ENCODE results near the gene APC.
"Not testable (repeated sequence)": the region's sequence is repeated elsewhere in the genome, so short reads cannot be mapped to it uniquely, and the experiment has no call there.

APC gene

GRCh38 chr5:112848116-112848811, 110.6 kb downstream of the APC start:
- H3K27me3 ChIP-seq (ENCODE audit: control insufficient read depth in 1 of 2, insufficient read depth in 2 of 2, low read length in 2 of 2): no peaks in the 10 kb centered on the region
- H3K4me3 ChIP-seq (ENCODE audit: low read length in 2 of 2): no peak overlapping the region
- H3K27ac ChIP-seq (ENCODE audit: low read length): no peak overlapping the region
- H3K9me3 ChIP-seq (ENCODE audit: control insufficient read depth in 2 of 2, low read length in 2 of 2): no peaks in the 10 kb centered on the region
- no peaks in the 10 kb centered on the region for H3K4me1 ChIP-seq (ENCODE audit: control insufficient read depth, insufficient read depth, low read length)
- H3K9ac ChIP-seq (ENCODE audit: low read length in 2 of 2): no peak overlapping the region
- H3K36me3 ChIP-seq (ENCODE audit: control insufficient read depth in 2 of 2, insufficient read depth in 2 of 2, low read length in 2 of 2): no peaks in the 10 kb centered on the region

DNA sequence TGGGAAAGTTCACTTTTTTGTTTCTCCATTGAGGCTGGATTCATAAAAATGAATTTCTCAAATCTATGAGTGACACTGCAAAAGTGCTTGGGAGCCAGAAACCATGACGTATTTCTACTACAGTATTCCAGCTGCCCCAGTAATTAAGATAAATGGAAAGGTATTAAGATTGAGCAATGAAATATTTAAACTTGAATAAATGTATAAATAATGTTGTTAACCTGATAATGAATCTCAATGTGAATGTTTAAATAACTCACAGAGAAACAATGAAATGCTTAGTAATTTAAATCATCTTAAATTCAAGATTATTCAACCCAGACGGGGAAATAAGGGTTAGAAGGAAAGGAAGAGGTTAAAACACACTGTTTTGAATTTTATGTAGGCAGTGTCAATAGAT, 112.2 kb downstream of the APC start:
- H3K4me1 ChIP-seq (ENCODE audit: control insufficient read depth, insufficient read depth, low read length): no peaks in the 10 kb centered on the region
- no peak overlapping the region for H3K9ac ChIP-seq (ENCODE audit: low read length in 2 of 2)
- H3K36me3 ChIP-seq (ENCODE audit: control insufficient read depth in 2 of 2, insufficient read depth in 2 of 2, low read length in 2 of 2): no peaks in the 10 kb centered on the region
- no peak overlapping the region for H3K27ac ChIP-seq (ENCODE audit: low read length)
- H3K27me3 ChIP-seq (ENCODE audit: control insufficient read depth in 1 of 2, insufficient read depth in 2 of 2, low read length in 2 of 2): no peaks in the 10 kb centered on the region
- no peak overlapping the region for H3K4me3 ChIP-seq (ENCODE audit: low read length in 2 of 2)
- H3K9me3 ChIP-seq (ENCODE audit: control insufficient read depth in 2 of 2, low read length in 2 of 2): no peaks in the 10 kb centered on the region

DNA sequence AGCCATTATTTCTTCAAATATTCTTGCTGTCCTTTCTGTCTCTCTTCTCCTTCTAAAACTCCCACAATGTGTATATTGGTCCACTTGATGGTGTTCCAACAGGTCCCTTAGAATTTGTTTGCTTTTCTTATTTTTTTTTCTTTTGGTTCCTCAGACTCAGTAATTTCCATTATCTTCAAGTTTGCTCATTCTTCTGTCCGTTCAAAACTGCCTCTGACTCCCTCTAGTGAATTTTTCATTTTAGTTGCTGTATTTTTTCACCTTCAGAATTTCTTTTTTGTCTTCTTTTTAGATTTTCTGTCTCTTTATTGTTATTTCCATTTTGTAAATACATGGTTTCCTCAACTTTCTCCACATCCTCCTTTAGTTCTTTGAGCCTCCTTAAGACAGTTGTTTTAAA, 117.0 kb downstream of the APC start:
- no peak overlapping the region for H3K9ac ChIP-seq (ENCODE audit: low read length in 2 of 2)
- no peak overlapping the region for H3K27ac ChIP-seq (ENCODE audit: low read length)
- H3K36me3 ChIP-seq (ENCODE audit: control insufficient read depth in 2 of 2, insufficient read depth in 2 of 2, low read length in 2 of 2): no peaks in the 10 kb centered on the region
- no peaks in the 10 kb centered on the region for H3K4me1 ChIP-seq (ENCODE audit: control insufficient read depth, insufficient read depth, low read length)
- H3K9me3 ChIP-seq (ENCODE audit: control insufficient read depth in 2 of 2, low read length in 2 of 2): no peaks in the 10 kb centered on the region
- H3K27me3 ChIP-seq (ENCODE audit: control insufficient read depth in 1 of 2, insufficient read depth in 2 of 2, low read length in 2 of 2): no peaks in the 10 kb centered on the region
- H3K4me3 ChIP-seq (ENCODE audit: low read length in 2 of 2): no peak overlapping the region

- Histone ChIP-seq H3K36me3 (ENCODE audit: control insufficient read depth in 2 of 2, insufficient read depth in 2 of 2, low read length in 2 of 2) (peaks cover 0 to 2% of the 10 kb centered on the region in 2 donors), H3K27ac (ENCODE audit: low read length) (no peak overlapping the region), H3K9ac (ENCODE audit: low read length in 2 of 2) (no peak overlapping the region), H3K4me1 (ENCODE audit: control insufficient read depth, insufficient read depth, low read length) (peaks cover 10% of the 10 kb centered on the region), H3K27me3 (ENCODE audit: control insufficient read depth in 1 of 2, insufficient read depth in 2 of 2, low read length in 2 of 2) (no peaks in the 10 kb centered on the region), H3K9me3 (ENCODE audit: control insufficient read depth in 2 of 2, low read length in 2 of 2) (no peaks in the 10 kb centered on the region), H3K4me3 (ENCODE audit: low read length in 2 of 2) (no peak overlapping the region)
Observed at GRCh38 chr5:112857866-112858265, 120.2 kb downstream of the APC start.

GRCh38 chr5:112860571-112860928, 122.9 kb downstream of the APC start:
- H3K4me1 ChIP-seq (ENCODE audit: control insufficient read depth, insufficient read depth, low read length): peaks cover 16% of the 10 kb centered on the region
- H3K9me3 ChIP-seq (ENCODE audit: control insufficient read depth in 2 of 2, low read length in 2 of 2); H3K27me3 ChIP-seq (ENCODE audit: control insufficient read depth in 1 of 2, insufficient read depth in 2 of 2, low read length in 2 of 2): not testable (repeated sequence)
- peak overlapping the region; percentile 87 for H3K27ac ChIP-seq (ENCODE audit: low read length)
- peaks cover 5 to 16% of the 10 kb centered on the region in 2 donors for H3K36me3 ChIP-seq (ENCODE audit: control insufficient read depth in 2 of 2, insufficient read depth in 2 of 2, low read length in 2 of 2)
- H3K4me3 ChIP-seq (ENCODE audit: low read length in 2 of 2): peak overlapping the region; percentile 71 to 98
- peak overlapping the region; percentile 96 to 97 for H3K9ac ChIP-seq (ENCODE audit: low read length in 2 of 2)

- Histone ChIP-seq H3K27ac (ENCODE audit: low read length) (peak within 1 kb of the TSS; percentile 87), H3K9ac (ENCODE audit: low read length in 2 of 2) (peak within 1 kb of the TSS; percentile 96 to 97), H3K4me3 (ENCODE audit: low read length in 2 of 2) (peak within 1 kb of the TSS; percentile 71 to 98)
Observed at GRCh38 chr5:112860929-112861637, 123.4 kb downstream of the APC start, which contains the start of gene SRP19. TSS of gene SRP19 (plus strand) at chr5:112861287. CDS start at chr5:112861377, 90 bp downstream.

GRCh38 chr5:112861638-112861985, 123.9 kb downstream of the APC start:
- H3K27me3 ChIP-seq (ENCODE audit: control insufficient read depth in 1 of 2, insufficient read depth in 2 of 2, low read length in 2 of 2): no peaks in the 10 kb centered on the region
- no peaks in the 10 kb centered on the region for H3K9me3 ChIP-seq (ENCODE audit: control insufficient read depth in 2 of 2, low read length in 2 of 2)
- peaks cover 16% of the 10 kb centered on the region for H3K4me1 ChIP-seq (ENCODE audit: control insufficient read depth, insufficient read depth, low read length)
- H3K27ac ChIP-seq (ENCODE audit: low read length): peak overlapping the region; percentile 87
- H3K9ac ChIP-seq (ENCODE audit: low read length in 2 of 2): peak overlapping the region; percentile 96 to 97
- peaks cover 5 to 20% of the 10 kb centered on the region in 2 donors for H3K36me3 ChIP-seq (ENCODE audit: control insufficient read depth in 2 of 2, insufficient read depth in 2 of 2, low read length in 2 of 2)
- peak overlapping the region; percentile 71 to 98 for H3K4me3 ChIP-seq (ENCODE audit: low read length in 2 of 2)

More at GRCh38 chr5:112860929-112861637, 123.4 kb downstream of the APC start, which contains the start of gene SRP19:
- Histone ChIP-seq H3K27me3 (ENCODE audit: control insufficient read depth in 1 of 2, insufficient read depth in 2 of 2, low read length in 2 of 2) (no peaks in the 10 kb centered on the region), H3K4me1 (ENCODE audit: control insufficient read depth, insufficient read depth, low read length) (peaks cover 16% of the 10 kb centered on the region), H3K9me3 (ENCODE audit: control insufficient read depth in 2 of 2, low read length in 2 of 2) (no peaks in the 10 kb centered on the region), H3K36me3 (ENCODE audit: control insufficient read depth in 2 of 2, insufficient read depth in 2 of 2, low read length in 2 of 2) (peaks cover 5 to 16% of the 10 kb centered on the region in 2 donors)

- Histone ChIP-seq H3K27me3 (ENCODE audit: control insufficient read depth in 1 of 2, insufficient read depth in 2 of 2, low read length in 2 of 2) (no peaks in the 10 kb centered on the region), H3K4me3 (ENCODE audit: low read length in 2 of 2) (peak overlapping the region; percentile 71 to 98), H3K4me1 (ENCODE audit: control insufficient read depth, insufficient read depth, low read length) (peaks cover 16% of the 10 kb centered on the region), H3K27ac (ENCODE audit: low read length) (no peak overlapping the region), H3K9ac (ENCODE audit: low read length in 2 of 2) (peak overlapping the region; percentile 96 to 97), H3K36me3 (ENCODE audit: control insufficient read depth in 2 of 2, insufficient read depth in 2 of 2, low read length in 2 of 2) (peaks cover 7 to 23% of the 10 kb centered on the region in 2 donors), H3K9me3 (ENCODE audit: control insufficient read depth in 2 of 2, low read length in 2 of 2) (no peaks in the 10 kb centered on the region)
Observed at GRCh38 chr5:112862085-112862484, 124.4 kb downstream of the APC start.

DNA sequence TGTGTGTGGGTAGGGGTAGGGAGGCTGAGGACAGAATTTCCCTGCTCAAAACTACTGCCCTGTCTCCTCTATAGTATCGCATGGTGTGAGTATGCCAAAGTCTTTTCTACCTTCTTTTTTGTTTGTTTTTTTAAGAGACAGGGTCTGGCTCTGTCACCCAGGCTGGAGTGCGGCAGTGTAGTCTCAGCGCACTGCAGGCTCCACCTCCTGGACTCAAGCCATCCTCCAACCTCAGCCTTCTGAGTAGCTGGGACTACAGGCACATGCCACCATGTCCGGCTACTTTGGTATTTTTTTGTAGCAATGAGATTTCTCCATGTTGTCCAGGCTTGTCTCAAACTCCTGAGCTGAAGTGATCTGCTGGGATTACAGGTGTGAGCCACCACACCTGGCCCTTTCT, 125.9 kb downstream of the APC start:
- peaks cover 16% of the 10 kb centered on the region for H3K4me1 ChIP-seq (ENCODE audit: control insufficient read depth, insufficient read depth, low read length)
- H3K9me3 ChIP-seq (ENCODE audit: control insufficient read depth in 2 of 2, low read length in 2 of 2): no peaks in the 10 kb centered on the region
- H3K4me3 ChIP-seq (ENCODE audit: low read length in 2 of 2): no peak overlapping the region
- H3K27ac ChIP-seq (ENCODE audit: low read length): no peak overlapping the region
- peaks cover 7 to 31% of the 10 kb centered on the region in 2 donors for H3K36me3 ChIP-seq (ENCODE audit: control insufficient read depth in 2 of 2, insufficient read depth in 2 of 2, low read length in 2 of 2)
- no peaks in the 10 kb centered on the region for H3K27me3 ChIP-seq (ENCODE audit: control insufficient read depth in 1 of 2, insufficient read depth in 2 of 2, low read length in 2 of 2)
- H3K9ac ChIP-seq (ENCODE audit: low read length in 2 of 2): no peak overlapping the region

DNA sequence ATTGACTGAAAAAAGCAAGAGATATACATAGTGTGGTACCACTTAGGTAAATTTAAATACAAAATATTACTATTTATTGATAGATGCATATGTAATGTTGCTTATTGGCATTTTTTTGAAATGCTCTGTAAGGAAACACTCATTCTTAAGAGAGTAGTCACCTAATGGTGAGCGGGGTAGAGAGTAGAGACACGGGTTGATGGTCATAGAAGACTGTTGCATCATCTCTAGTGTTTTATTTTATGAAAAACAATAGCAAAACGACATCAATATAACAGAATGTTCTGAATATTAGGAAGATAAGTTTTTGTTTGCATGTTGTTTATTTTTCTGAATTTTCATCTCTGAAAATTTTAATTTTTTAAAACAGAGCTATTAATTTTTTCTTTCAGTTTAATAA, 127.4 kb downstream of the APC start:
- Histone ChIP-seq H3K4me1 (ENCODE audit: control insufficient read depth, insufficient read depth, low read length) (peaks cover 16% of the 10 kb centered on the region), H3K9ac (ENCODE audit: low read length in 2 of 2) (no peak overlapping the region), H3K27ac (ENCODE audit: low read length) (no peak overlapping the region), H3K36me3 (ENCODE audit: control insufficient read depth in 2 of 2, insufficient read depth in 2 of 2, low read length in 2 of 2) (peaks cover 17 to 43% of the 10 kb centered on the region in 2 donors), H3K27me3 (ENCODE audit: control insufficient read depth in 1 of 2, insufficient read depth in 2 of 2, low read length in 2 of 2) (no peaks in the 10 kb centered on the region), H3K9me3 (ENCODE audit: control insufficient read depth in 2 of 2, low read length in 2 of 2) (no peaks in the 10 kb centered on the region), H3K4me3 (ENCODE audit: low read length in 2 of 2) (no peak overlapping the region)

DNA sequence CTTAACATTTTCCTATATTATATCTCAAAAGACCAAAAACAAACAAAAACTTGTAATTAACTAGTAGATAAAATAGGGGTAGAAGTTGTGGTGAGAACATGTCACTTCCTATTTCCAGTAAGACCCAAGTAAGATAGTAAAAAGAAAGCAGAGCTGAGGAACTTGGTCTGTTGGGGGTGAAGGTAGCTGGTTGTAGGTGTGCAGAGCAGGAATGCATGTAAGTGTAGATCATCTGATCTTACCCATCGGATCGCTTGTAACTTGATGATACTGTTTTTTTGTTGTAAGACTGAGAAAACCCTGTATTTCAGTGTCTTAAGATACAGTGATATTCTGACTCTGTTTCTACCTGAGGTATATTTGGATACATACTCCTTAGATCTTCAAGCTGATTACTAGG, 129.1 kb downstream of the APC start:
- H3K36me3 ChIP-seq (ENCODE audit: control insufficient read depth in 2 of 2, insufficient read depth in 2 of 2, low read length in 2 of 2): peaks cover 24 to 48% of the 10 kb centered on the region in 2 donors
- H3K9ac ChIP-seq (ENCODE audit: low read length in 2 of 2): no peak overlapping the region
- no peak overlapping the region for H3K27ac ChIP-seq (ENCODE audit: low read length)
- no peaks in the 10 kb centered on the region for H3K27me3 ChIP-seq (ENCODE audit: control insufficient read depth in 1 of 2, insufficient read depth in 2 of 2, low read length in 2 of 2)
- no peak overlapping the region for H3K4me3 ChIP-seq (ENCODE audit: low read length in 2 of 2)
- H3K9me3 ChIP-seq (ENCODE audit: control insufficient read depth in 2 of 2, low read length in 2 of 2): no peaks in the 10 kb centered on the region
- peaks cover 12% of the 10 kb centered on the region for H3K4me1 ChIP-seq (ENCODE audit: control insufficient read depth, insufficient read depth, low read length)
